HepG2 (cell line): ENCODE data around the gene RTN4RL2. TPM values are rescaled to one million over a fixed set of nuclear protein-coding genes. Genes with fewer than 3 reads are reported as not detected.

Experiments used
- HOXA7 ChIP-seq: sonication (generic); formaldehyde crosslinking; IDR thresholded peaks from 2 replicates; pipeline ENCODE4 v1.8.1; 2022; ENCODE audit warnings: mild to moderate bottlenecking, missing genetic modification reagents, moderate library complexity
- MED1 ChIP-seq: sonication (generic); formaldehyde crosslinking; IDR thresholded peaks from 2 replicates; pipeline ENCODE4 v1.4.0; 2020; ENCODE audit warnings: missing genetic modification reagents
- NBN ChIP-seq: fragments of 450-650 bp; conservative IDR thresholded peaks from 2 replicates; pipeline ENCODE4 v1.6.1; 2017
- PHF21A ChIP-seq: sonication (generic); formaldehyde crosslinking; IDR thresholded peaks from 2 replicates; pipeline ENCODE4 v1.5.0; 2020; ENCODE audit warnings: mild to moderate bottlenecking, missing genetic modification reagents
- POGZ ChIP-seq: sonication (generic); formaldehyde crosslinking; IDR thresholded peaks from 2 replicates; pipeline ENCODE4 v1.4.0; 2020; ENCODE audit warnings: mild to moderate bottlenecking, missing genetic modification reagents
- ZIK1 ChIP-seq: sonication (generic); formaldehyde crosslinking; IDR thresholded peaks from 2 replicates; pipeline ENCODE4 v1.5.0; 2020; ENCODE audit warnings: mild to moderate bottlenecking, low read depth, missing genetic modification reagents, borderline replicate concordance
- ZNF530 ChIP-seq: sonication (generic); formaldehyde crosslinking; IDR thresholded peaks from 2 replicates; pipeline ENCODE4 v1.5.0; 2020; ENCODE audit warnings: low read depth, mild to moderate bottlenecking, missing genetic modification reagents
- ZNF614 ChIP-seq: IDR thresholded peaks from 2 replicates; pipeline ENCODE4 v1.6.1; 2018; ENCODE audit warnings: missing biosample characterization, missing genetic modification reagents, inconsistent platforms, borderline replicate concordance
- ZSCAN9 ChIP-seq: IDR thresholded peaks from 2 replicates; pipeline ENCODE4 v1.6.1; 2016; ENCODE audit warnings: borderline replicate concordance
- ZZZ3 ChIP-seq: sonication (generic); formaldehyde crosslinking; IDR thresholded peaks from 2 replicates; pipeline ENCODE4 v1.4.0; 2020; ENCODE audit warnings: missing genetic modification reagents, mild to moderate bottlenecking, borderline replicate concordance
- polyA plus RNA-seq, 8 experiments: library from polyadenylated mRNA; depleted of rRNA in 3 of 8; stranded (reverse) in 7 of 8; unstranded in 1 of 8; fragments of >200 nt; fragmentation: Illumina TruSeq in 4 of 8; extraction: Trizol in 4 of 8; gene quantifications; 2 replicates each; pipeline versions ENCODE4 v1.2.1 to v1.2.3, GENCODE V29; 2011 to 2016; ENCODE audit warnings: low read depth in 4 of 8, missing spikeins in 1 of 8, mixed read lengths in 1 of 8; ENCODE audit not compliant: insufficient read depth in 1 of 8
- total RNA-seq, 5 experiments: library from RNA; depleted of rRNA; stranded (reverse); fragments of >200 nt; fragmentation: Illumina TruSeq; extraction: Trizol; gene quantifications; 2 replicates each; pipeline ENCODE4 v1.2.3, GENCODE V29; 2016; ENCODE audit warnings: low read depth in 1 of 5
- TF ChIP-seq, protein P1 (sequence below): sonication (generic); formaldehyde crosslinking; IDR thresholded peaks from 2 replicates; pipeline ENCODE4 v1.4.0; 2020; ENCODE audit warnings: missing genetic modification reagents, borderline replicate concordance
- TF ChIP-seq, protein P2 (sequence below): sonication (generic); formaldehyde crosslinking; IDR thresholded peaks from 2 replicates; pipeline ENCODE4 v1.5.1; 2020; ENCODE audit warnings: mild to moderate bottlenecking, missing genetic modification reagents, borderline replicate concordance
- TF ChIP-seq, protein P3 (sequence below): sonication (generic); formaldehyde crosslinking; IDR thresholded peaks from 2 replicates; pipeline ENCODE4 v1.5.0; 2020; ENCODE audit warnings: missing genetic modification reagents, mild to moderate bottlenecking, borderline replicate concordance
- TF ChIP-seq, protein P4 (sequence below): sonication (generic); formaldehyde crosslinking; IDR thresholded peaks from 2 replicates; pipeline ENCODE4 v1.4.0; 2020; ENCODE audit warnings: missing genetic modification reagents
- TF ChIP-seq, protein P5 (sequence below): sonication (generic); formaldehyde crosslinking; IDR thresholded peaks from 2 replicates; pipeline ENCODE4 v1.9.0; 2021; ENCODE audit warnings: missing genetic modification reagents, borderline replicate concordance
- TF ChIP-seq, protein P6 (sequence below), 2 experiments: sonication (generic) in 1 of 2; formaldehyde crosslinking in 1 of 2; IDR thresholded peaks; 2 replicates each; pipeline versions ENCODE4 v1.4.0 to v1.6.1; 2018 to 2020; ENCODE audit warnings: missing genetic modification reagents in 2 of 2, borderline replicate concordance in 1 of 2, low read depth in 1 of 2, mild to moderate bottlenecking in 1 of 2, missing biosample characterization in 1 of 2

The RTN4RL2 gene
- total and polyA plus RNA-seq, 2 of the 13 experiments (the other 11 are each of a cell fraction or from before 2014, with no cell fraction given), result 1.3 to 4.3 TPM

DNA sequence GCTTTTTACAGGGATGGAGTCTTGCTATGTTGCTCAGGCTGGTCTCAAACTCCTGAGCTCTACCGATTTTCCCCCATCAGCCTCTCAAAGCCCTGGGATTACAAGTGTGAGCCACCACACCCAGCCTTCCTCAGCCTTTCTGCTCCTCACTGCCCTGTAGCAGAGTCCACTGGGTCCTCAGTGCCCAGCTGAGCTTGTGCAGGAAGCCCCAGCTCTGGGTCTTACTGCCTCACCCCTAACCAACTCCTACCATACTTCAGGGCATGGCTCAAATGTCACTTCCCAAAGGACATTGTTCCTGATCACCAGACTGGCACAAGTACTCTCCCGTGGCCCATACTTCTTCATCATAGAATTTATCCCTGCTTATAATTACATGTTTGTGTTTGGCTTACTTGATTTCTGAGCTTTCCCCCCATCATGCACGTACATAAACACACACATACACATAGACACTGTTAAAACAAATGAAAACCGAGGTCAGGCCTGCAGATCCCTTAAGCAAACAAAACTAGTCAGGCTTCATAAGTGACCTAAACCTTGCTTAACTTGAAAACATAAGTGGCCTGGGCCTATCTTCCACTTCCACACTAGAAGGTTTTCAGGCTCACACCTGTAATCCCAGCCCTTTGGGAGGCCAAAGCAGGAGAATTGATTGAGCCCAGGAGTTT is 19.4 kb upstream of the RTN4RL2 start (continued):
- TF ChIP-seq, protein P1, sequence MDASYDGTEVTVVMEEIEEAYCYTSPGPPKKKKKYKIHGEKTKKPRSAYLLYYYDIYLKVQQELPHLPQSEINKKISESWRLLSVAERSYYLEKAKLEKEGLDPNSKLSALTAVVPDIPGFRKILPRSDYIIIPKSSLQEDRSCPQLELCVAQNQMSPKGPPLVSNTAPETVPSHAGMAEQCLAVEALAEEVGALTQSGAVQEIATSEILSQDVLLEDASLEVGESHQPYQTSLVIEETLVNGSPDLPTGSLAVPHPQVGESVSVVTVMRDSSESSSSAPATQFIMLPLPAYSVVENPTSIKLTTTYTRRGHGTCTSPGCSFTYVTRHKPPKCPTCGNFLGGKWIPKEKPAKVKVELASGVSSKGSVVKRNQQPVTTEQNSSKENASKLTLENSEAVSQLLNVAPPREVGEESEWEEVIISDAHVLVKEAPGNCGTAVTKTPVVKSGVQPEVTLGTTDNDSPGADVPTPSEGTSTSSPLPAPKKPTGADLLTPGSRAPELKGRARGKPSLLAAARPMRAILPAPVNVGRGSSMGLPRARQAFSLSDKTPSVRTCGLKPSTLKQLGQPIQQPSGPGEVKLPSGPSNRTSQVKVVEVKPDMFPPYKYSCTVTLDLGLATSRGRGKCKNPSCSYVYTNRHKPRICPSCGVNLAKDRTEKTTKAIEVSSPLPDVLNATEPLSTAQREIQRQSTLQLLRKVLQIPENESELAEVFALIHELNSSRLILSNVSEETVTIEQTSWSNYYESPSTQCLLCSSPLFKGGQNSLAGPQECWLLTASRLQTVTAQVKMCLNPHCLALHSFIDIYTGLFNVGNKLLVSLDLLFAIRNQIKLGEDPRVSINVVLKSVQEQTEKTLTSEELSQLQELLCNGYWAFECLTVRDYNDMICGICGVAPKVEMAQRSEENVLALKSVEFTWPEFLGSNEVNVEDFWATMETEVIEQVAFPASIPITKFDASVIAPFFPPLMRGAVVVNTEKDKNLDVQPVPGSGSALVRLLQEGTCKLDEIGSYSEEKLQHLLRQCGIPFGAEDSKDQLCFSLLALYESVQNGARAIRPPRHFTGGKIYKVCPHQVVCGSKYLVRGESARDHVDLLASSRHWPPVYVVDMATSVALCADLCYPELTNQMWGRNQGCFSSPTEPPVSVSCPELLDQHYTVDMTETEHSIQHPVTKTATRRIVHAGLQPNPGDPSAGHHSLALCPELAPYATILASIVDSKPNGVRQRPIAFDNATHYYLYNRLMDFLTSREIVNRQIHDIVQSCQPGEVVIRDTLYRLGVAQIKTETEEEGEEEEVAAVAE (CRISPR knock-in tag), result no peak
- TF ChIP-seq, protein P2, sequence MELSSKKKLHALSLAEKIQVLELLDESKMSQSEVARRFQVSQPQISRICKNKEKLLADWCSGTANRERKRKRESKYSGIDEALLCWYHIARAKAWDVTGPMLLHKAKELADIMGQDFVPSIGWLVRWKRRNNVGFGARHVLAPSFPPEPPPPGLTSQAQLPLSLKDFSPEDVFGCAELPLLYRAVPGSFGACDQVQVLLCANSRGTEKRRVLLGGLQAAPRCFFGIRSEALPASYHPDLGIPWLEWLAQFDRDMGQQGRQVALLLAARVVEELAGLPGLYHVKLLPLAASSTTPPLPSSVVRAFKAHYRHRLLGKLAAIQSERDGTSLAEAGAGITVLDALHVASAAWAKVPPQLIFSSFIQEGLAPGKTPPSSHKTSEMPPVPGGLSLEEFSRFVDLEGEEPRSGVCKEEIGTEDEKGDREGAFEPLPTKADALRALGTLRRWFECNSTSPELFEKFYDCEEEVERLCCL (CRISPR knock-in tag), result no peak
- TF ChIP-seq, protein P3, sequence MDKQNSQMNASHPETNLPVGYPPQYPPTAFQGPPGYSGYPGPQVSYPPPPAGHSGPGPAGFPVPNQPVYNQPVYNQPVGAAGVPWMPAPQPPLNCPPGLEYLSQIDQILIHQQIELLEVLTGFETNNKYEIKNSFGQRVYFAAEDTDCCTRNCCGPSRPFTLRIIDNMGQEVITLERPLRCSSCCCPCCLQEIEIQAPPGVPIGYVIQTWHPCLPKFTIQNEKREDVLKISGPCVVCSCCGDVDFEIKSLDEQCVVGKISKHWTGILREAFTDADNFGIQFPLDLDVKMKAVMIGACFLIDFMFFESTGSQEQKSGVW (CRISPR knock-in tag), result no peak
- TF ChIP-seq, protein P4, sequence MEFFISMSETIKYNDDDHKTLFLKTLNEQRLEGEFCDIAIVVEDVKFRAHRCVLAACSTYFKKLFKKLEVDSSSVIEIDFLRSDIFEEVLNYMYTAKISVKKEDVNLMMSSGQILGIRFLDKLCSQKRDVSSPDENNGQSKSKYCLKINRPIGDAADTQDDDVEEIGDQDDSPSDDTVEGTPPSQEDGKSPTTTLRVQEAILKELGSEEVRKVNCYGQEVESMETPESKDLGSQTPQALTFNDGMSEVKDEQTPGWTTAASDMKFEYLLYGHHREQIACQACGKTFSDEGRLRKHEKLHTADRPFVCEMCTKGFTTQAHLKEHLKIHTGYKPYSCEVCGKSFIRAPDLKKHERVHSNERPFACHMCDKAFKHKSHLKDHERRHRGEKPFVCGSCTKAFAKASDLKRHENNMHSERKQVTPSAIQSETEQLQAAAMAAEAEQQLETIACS, result no peak
- TF ChIP-seq ZSCAN9 (CRISPR knock-in tag) (peak; percentile 63; the same call in 1 of the 2 replicates), NBN (no peak), ZNF530 (CRISPR knock-in tag) (no peak), PHF21A (CRISPR knock-in tag) (peak; percentile 69; the same call in 1 of the 2 replicates), ZNF614 (CRISPR knock-in tag) (0 out of 2 replicates have a peak, but pooled peaks have one; percentile 73), HOXA7 (no peak), ZZZ3 (CRISPR knock-in tag) (no peak), POGZ (no peak), ZIK1 (no peak), MED1 (CRISPR knock-in tag) (peak; percentile 89)
- TF ChIP-seq, protein P5, sequence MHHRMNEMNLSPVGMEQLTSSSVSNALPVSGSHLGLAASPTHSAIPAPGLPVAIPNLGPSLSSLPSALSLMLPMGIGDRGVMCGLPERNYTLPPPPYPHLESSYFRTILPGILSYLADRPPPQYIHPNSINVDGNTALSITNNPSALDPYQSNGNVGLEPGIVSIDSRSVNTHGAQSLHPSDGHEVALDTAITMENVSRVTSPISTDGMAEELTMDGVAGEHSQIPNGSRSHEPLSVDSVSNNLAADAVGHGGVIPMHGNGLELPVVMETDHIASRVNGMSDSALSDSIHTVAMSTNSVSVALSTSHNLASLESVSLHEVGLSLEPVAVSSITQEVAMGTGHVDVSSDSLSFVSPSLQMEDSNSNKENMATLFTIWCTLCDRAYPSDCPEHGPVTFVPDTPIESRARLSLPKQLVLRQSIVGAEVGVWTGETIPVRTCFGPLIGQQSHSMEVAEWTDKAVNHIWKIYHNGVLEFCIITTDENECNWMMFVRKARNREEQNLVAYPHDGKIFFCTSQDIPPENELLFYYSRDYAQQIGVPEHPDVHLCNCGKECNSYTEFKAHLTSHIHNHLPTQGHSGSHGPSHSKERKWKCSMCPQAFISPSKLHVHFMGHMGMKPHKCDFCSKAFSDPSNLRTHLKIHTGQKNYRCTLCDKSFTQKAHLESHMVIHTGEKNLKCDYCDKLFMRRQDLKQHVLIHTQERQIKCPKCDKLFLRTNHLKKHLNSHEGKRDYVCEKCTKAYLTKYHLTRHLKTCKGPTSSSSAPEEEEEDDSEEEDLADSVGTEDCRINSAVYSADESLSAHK (CRISPR knock-in tag), result no peak
- TF ChIP-seq, protein P6, sequence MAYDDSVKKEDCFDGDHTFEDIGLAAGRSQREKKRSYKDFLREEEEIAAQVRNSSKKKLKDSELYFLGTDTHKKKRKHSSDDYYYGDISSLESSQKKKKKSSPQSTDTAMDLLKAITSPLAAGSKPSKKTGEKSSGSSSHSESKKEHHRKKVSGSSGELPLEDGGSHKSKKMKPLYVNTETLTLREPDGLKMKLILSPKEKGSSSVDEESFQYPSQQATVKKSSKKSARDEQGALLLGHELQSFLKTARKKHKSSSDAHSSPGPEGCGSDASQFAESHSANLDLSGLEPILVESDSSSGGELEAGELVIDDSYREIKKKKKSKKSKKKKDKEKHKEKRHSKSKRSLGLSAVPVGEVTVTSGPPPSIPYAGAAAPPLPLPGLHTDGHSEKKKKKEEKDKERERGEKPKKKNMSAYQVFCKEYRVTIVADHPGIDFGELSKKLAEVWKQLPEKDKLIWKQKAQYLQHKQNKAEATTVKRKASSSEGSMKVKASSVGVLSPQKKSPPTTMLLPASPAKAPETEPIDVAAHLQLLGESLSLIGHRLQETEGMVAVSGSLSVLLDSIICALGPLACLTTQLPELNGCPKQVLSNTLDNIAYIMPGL (CRISPR knock-in tag; IDR thresholded peaks at IDR 0.05; ENCODE audit: borderline replicate concordance in 1 of 2, low read depth in 1 of 2), result 0 out of 4 replicates have a peak, but pooled peaks of 1 of the 2 experiments have one; percentile 19
